IPS DF 19.7 (cell line): Measurements from ENCODE around the gene HSDL1.

Source experiments
- DNase-seq: peaks from one replicate; pipeline ENCODE4 v3.0.0-alpha.2; 2013; ENCODE audit warnings: low read depth, low spot score

HSDL1 gene

DNA sequence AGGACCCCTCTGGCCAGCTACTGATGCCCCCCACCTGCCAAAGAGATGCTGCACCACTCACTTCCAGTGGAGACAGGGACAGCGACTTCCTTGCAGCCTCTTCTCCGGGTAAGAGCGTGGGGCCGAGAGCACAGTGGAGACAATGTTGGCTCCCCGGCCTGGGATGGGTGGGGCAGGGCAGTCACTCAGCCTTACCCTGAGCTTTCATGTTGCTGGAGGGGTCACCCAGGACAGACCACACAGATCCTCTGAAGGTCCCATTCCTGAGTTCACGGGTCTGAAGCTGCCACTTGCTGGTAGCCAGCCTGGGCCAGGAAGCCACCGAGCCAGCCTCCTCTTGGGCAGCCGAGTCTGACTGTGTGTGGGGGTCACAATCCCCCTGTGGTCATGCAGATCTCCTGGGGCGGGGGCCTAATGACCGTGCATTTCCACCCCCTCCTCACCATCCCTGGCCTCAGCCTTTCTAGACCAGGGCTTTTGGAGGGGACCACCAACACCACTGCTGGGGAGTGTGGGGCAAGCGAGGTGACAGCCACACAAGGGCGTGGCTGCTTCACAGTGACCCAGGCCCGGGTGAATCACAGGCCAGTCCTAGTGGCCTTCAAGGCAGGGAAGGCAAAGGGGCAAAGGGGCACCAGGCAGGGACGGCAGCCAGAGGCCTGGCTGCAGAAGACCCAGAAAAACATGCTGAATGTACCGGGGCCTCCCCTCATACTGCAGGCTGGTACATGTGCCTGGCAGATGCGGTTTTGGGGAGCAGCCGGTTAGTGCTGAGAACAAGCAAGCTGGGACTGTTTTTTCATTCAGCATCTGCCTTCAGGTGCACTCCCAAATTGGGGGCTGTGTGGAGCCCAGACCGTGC, 31.4 kb upstream of the HSDL1 start:
- no peak for DNase-seq

- DNase-seq, result no peak
Observed at GRCh38 chr16:84175350-84176081, 30.5 kb upstream of the HSDL1 start.

- DNase-seq, result no peak
Observed at GRCh38 chr16:84174396-84174795, 29.4 kb upstream of the HSDL1 start.

- no peak for DNase-seq
Observed at GRCh38 chr16:84169765-84170310, 24.9 kb upstream of the HSDL1 start.

- DNase-seq, result no peak
Observed at GRCh38 chr16:84166796-84167695, 22.1 kb upstream of the HSDL1 start.

DNA sequence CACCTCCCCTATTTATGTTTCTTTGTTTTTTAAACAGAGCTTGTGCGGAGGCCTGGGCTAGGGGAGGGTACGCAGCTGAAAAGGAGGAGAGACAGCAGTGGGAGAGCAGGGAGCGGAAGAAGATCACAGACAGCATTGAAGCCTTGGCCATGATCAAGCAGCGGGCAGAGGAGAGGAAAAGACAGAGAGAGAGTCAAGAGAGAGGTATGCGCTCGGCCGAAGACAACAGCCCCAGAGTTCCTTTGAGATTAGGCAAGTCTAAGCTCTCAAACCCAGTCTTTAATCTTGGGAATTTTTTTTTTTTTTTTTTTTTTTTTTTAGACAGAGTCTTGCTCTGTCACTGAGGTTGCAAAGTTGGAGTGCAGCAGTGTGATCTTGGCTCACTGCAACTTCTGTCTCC, 20.8 kb upstream of the HSDL1 start:
- no peak for DNase-seq

DNA sequence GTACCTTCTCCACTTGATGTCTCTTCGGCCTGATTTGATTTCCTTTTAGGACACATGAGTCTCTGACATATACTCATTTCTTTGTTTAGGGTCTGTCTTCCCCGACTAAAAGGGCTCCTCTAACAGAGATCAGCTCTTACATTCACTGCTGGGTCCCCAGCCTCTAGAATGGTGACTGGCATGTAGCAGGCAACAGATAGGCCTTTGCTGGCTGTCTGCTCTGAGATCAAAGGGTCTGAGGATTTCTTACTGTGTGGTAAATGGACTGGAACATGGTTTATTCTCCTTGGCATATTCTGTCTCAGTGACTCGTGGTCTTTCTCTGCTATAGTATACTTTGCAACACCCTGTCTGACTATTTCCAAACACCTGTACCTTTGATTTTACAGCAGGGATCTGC, 16.8 kb upstream of the HSDL1 start:
- no peak for DNase-seq

DNA sequence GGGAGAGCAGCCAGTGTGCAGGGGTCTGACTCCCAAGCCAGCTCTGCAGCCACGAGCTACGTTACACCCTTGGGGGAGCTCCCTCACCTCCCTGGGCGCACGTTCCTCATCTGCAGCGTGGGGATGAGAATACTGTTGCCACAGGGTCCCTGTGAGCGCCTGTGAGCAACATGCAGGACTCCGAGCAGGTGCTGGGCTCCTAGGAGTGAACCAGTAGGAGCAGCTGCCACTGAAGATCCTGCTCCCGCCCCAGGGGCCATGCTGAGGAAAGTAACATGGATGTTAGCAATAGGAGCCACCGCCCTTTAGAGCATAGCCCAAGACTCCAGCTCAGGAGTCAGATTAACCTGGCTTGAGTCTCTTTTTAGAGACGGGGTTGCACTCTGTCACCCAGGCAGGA, 16.1 kb upstream of the HSDL1 start:
- DNase-seq, result no peak

DNA sequence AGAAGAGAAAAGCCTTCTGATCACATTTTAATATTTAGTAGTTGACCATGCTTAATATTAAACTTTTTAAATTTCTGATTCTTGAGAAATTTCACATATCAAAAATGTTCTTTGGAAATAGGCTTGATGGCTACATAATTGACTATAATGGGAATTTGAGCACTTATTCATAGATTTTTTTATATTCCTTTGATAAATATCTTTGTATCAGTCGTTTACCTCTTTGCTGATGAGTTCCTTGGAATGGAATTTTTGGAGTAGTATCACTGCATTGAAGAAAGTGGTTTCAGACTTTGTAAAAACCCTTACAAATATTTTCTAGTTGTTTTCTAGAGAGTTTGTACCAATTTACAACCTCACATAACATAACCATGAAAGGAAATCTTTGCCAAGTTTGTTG, 14.8 kb upstream of the HSDL1 start:
- DNase-seq, result no peak

- no peak for DNase-seq
Observed at GRCh38 chr16:84159007-84159406, 14.0 kb upstream of the HSDL1 start.

- DNase-seq, result no peak
Observed at GRCh38 chr16:84156342-84156784, 11.4 kb upstream of the HSDL1 start.

- no peak for DNase-seq
Observed at GRCh38 chr16:84155771-84156170, 10.8 kb upstream of the HSDL1 start.

DNA sequence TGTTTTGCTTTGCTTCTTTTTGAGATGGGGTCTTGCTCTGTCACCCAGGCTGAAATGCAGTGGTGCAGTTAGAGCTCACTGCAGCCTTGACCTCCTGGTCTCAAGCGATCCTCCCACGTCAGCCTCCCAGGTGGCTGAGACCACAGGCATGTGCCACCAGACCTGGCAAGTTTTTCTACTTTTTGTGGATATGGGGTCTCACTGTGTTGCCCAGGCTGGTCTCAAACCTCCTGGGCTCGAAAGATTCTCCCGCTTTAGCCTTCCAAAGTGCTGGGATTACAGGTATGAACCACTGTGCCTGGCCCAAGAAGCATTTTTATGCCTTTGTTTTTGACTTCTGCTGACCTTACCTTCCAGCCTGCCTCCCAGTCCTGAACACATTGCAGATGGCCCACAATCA, 10.2 kb upstream of the HSDL1 start:
- DNase-seq, result no peak

- no peak for DNase-seq
Observed at GRCh38 chr16:84153660-84154214, 8.8 kb upstream of the HSDL1 start.

GRCh38 chr16:84150926-84151325, 5.9 kb upstream of the HSDL1 start:
- no peak for DNase-seq

DNA sequence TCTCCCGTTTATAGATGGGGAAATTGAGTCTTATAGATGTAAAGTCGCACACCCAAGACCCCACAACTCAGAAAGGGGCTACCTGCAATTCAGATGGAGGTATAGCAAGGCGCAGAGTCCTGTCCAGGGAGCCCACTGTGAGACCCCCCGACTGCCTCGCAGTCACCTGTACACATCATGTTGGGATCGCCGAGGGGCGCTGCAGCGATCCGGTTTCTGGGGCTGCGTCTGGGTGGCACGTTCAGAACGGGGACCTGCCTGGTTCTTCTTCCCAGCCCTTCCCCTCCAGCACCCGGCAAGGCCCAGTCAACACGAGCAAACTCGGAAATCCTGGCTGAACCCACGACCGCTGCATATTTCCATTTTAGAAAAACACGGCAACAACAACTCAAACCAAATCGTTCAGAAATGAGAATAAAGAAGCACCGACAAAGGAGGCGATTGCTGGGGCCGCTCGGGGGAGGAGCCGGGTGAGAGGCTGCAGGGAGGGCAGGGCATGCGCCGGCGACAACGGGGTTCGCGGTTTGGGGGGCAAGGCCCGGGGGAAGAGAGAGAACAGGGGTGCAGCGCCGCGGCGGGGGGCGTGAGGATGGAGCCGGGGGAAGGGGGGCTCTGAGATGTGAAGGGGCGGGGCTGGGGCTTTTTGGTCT, 643 bp downstream of the HSDL1 start:
- no peak for DNase-seq

DNA sequence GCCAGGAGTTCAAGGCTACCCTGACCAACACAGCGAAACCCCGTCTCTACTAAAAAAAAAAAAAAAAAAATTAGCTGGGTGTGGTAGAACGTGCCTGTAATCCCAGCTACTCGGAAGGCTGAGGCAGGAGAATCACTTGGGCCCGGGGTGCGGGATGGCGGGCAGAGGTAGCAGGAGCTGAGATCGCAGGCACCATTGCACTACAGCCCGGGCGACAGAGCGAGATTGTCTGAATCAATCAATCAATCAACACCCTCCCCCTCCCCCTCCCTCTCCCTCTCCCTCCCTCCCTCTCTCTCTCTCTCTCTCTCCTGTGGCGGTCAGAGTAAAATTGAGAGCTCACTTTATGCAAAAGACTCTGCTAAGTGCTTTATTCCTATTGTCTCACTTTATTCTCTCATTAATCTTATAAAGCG, 1.2 kb downstream of the HSDL1 start:
- DNase-seq, result no peak

DNA sequence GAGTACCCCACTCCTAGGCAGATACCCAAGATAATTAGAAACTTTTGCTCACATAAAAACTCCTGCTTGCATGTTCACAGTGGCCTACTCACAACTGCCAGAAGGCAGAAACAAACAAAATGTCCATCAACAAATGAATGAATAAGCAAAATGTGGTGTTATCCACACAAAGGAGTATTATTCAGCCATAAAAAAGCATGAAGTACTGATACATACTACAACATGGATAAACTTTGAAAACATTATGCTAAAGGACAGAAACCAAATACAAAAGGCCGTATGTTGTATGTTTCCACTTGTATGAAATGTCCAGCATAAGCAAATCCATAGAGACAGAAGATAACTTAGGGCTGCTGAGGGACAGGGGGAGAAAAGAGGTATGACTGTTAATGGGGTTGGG, 1.9 kb downstream of the HSDL1 start:
- no peak for DNase-seq

DNA sequence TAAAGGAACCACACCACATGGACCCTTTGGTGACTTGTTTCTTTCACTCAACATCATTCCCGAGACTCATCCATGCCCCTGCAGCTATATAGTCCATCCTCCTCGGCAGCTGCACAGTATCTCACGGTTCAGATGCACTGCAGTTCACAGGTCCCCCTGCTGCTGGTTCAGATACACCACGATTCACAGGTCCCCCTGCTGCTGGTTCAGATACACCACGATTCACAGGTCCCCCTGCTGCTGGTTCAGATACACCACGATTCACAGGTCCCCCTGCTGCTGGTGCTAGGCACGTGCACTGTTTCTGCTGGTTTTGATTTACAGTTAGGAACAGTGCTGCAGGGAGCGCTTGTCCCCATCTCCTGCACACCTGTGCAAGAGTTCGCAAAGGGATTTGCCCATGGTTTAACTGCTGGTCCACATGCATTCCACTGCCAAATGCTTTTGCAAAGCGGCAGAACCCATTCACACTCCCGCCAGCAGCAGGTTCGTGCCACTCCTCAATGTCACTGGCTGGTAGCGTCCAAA, 3.8 kb downstream of the HSDL1 start:
- DNase-seq, result no peak

DNA sequence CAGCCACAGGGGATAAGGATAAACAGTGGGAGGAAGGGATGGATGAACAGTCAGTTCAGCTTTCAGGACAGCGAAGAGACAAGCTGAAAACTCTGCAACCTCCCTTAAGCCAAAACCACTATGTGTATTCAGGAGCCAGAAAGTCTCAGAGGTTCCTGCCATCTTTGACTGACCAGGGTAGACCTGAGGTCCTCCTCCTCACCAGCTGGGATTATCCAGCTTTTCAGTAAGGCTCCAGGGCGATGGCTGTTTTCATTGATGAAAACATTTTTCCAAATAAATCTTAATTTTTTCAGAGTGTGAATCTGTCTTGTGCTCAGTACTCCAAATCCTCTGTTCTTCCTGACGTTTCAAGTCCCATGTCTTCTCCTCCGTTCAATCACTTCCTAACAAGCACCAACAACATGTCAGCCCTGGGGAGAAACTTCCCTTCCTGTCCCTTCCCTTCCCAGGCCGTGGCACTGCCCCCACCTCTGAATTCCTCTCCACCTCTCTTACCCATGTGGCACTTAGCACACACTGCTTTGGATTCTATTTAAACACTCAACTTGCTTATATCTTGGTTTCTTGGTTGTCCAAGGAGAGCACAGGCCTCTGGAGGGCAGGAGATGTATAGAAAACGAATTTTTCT, 5.2 kb downstream of the HSDL1 start:
- no peak for DNase-seq
